SK-N-SH treated with all-trans-retinoic acid at 6 μM for 48 hours (cell line): Measurements from ENCODE around the gene MMP20.

ENCODE experiments used
- ATAC-seq: fragments of 200-7000 bp; cut with Tn5 transposase; 3 replicates; pipeline ENCODE4 v1.9.1; 2020; ENCODE audit warnings: mild to moderate bottlenecking, moderate library complexity
- ARNTL ChIP-seq: fragments of 450-650 bp; formaldehyde crosslinking; IDR thresholded peaks from 2 replicates; pipeline ENCODE4 v1.5.0; 2020; ENCODE audit warnings: low read depth, mild to moderate bottlenecking, moderate library complexity, borderline replicate concordance
- BACH2 ChIP-seq: fragments of 250-450 bp; sonication (Bioruptor Pico); IDR thresholded peaks from 2 replicates; pipeline ENCODE4 v1.9.0; 2021; ENCODE audit warnings: mild to moderate bottlenecking, borderline replicate concordance
- CSDC2 ChIP-seq: fragments of 250-450 bp; sonication (Bioruptor Pico); IDR thresholded peaks from 2 replicates; pipeline ENCODE4 v1.5.0; 2020; ENCODE audit warnings: mild to moderate bottlenecking, moderate library complexity
- CSRNP3 ChIP-seq: fragments of 250-450 bp; sonication (Bioruptor Pico); IDR thresholded peaks from 2 replicates; pipeline ENCODE4 v1.5.1; 2021; ENCODE audit warnings: mild to moderate bottlenecking, moderate library complexity
- ESRRG ChIP-seq: fragments of 250-450 bp; sonication (Bioruptor Pico); IDR thresholded peaks from 2 replicates; pipeline ENCODE4 v1.6.1; 2021; ENCODE audit warnings: mild to moderate bottlenecking
- GLIS3 ChIP-seq: fragments of 250-450 bp; sonication (Bioruptor Pico); IDR thresholded peaks from 2 replicates; pipeline ENCODE4 v1.5.0; 2020; ENCODE audit warnings: mild to moderate bottlenecking, moderate library complexity
- ISL1 ChIP-seq: fragments of 250-450 bp; sonication (Bioruptor Pico); IDR thresholded peaks from 2 replicates; pipeline ENCODE4 v2.1.2; 2022; ENCODE audit warnings: mild to moderate bottlenecking, moderate library complexity
- OSR1 ChIP-seq: fragments of 250-450 bp; sonication (Bioruptor Pico); IDR thresholded peaks from 2 replicates; pipeline ENCODE4 v1.8.0; 2022; ENCODE audit warnings: moderate library complexity, mild to moderate bottlenecking, inconsistent platforms
- PATZ1 ChIP-seq: fragments of 250-450 bp; sonication (Bioruptor Pico); IDR thresholded peaks from 2 replicates; pipeline ENCODE4 v1.8.0; 2020; ENCODE audit warnings: mild to moderate bottlenecking, moderate library complexity, borderline replicate concordance
- POU6F1 ChIP-seq: fragments of 250-450 bp; sonication (Bioruptor Pico); IDR thresholded peaks from 2 replicates; pipeline ENCODE4 v1.8.0; 2021; ENCODE audit warnings: low read depth, mild to moderate bottlenecking, moderate library complexity, borderline replicate concordance
- RARB ChIP-seq: fragments of 250-450 bp; sonication (Bioruptor Pico); IDR thresholded peaks from 2 replicates; pipeline ENCODE4 v1.8.0; 2021; ENCODE audit warnings: mild to moderate bottlenecking, moderate library complexity
- SNAI2 ChIP-seq: fragments of 250-450 bp; sonication (Bioruptor Pico); IDR thresholded peaks from 2 replicates; pipeline ENCODE4 v1.5.0; 2020; ENCODE audit warnings: mild to moderate bottlenecking, moderate library complexity
- TCF4 ChIP-seq: fragments of 250-450 bp; sonication (Bioruptor Pico); IDR thresholded peaks from 2 replicates; pipeline ENCODE4 v1.8.0; 2021; ENCODE audit warnings: mild to moderate bottlenecking, moderate library complexity, borderline replicate concordance
- TOX ChIP-seq: fragments of 250-450 bp; sonication (Bioruptor Pico); IDR thresholded peaks from 2 replicates; pipeline ENCODE4 v1.8.0; 2021; ENCODE audit warnings: mild to moderate bottlenecking, moderate library complexity, borderline replicate concordance
- TSHZ2 ChIP-seq: fragments of 250-450 bp; sonication (Bioruptor Pico); IDR thresholded peaks from 2 replicates; pipeline ENCODE4 v1.5.0; 2020; ENCODE audit warnings: mild to moderate bottlenecking, moderate library complexity
- ZC3H10 ChIP-seq: fragments of 250-450 bp; sonication (Bioruptor Pico); IDR thresholded peaks from 2 replicates; pipeline ENCODE4 v1.5.1; 2021; ENCODE audit warnings: mild to moderate bottlenecking, moderate library complexity
- ZFP3 ChIP-seq: fragments of 250-450 bp; sonication (Bioruptor Pico); IDR thresholded peaks from 2 replicates; pipeline ENCODE4 v1.5.0; 2020; ENCODE audit warnings: mild to moderate bottlenecking, moderate library complexity
- ZFP30 ChIP-seq: fragments of 450-650 bp; formaldehyde crosslinking; IDR thresholded peaks from 2 replicates; pipeline ENCODE4 v1.5.0; 2022; ENCODE audit warnings: mild to moderate bottlenecking, moderate library complexity
- ZNF565 ChIP-seq: fragments of 450-650 bp; formaldehyde crosslinking; conservative IDR thresholded peaks from 2 replicates; pipeline ENCODE4 v1.5.0; 2020; ENCODE audit warnings: low read depth, mild to moderate bottlenecking, moderate library complexity
- ZNF70 ChIP-seq: fragments of 450-650 bp; formaldehyde crosslinking; IDR thresholded peaks from 2 replicates; pipeline ENCODE4 v1.5.0; 2020; ENCODE audit warnings: mild to moderate bottlenecking, moderate library complexity
- ZNF8 ChIP-seq: fragments of 450-650 bp; formaldehyde crosslinking; IDR thresholded peaks from 2 replicates; pipeline ENCODE4 v1.5.0; 2020; ENCODE audit warnings: mild to moderate bottlenecking, moderate library complexity
- TF ChIP-seq, protein P1 (sequence below): fragments of 250-450 bp; sonication (Bioruptor Pico); IDR thresholded peaks from 2 replicates; pipeline ENCODE4 v1.5.1; 2020; ENCODE audit warnings: low read depth, mild to moderate bottlenecking, moderate library complexity

Gene MMP20

GRCh38 chr11:102643941-102644340 lies 18.8 kb upstream of the MMP20 start:
- no peak for ATAC-seq

GRCh38 chr11:102640946-102641345 lies 15.8 kb upstream of the MMP20 start:
- no peak for ATAC-seq
- TF ChIP-seq ZC3H10 (no peak), ZNF8 (CRISPR knock-in tag) (no peak), PATZ1 (CRISPR knock-in tag) (no peak), ZNF565 (CRISPR knock-in tag) (no peak), ZFP30 (CRISPR knock-in tag) (no peak), TOX (CRISPR knock-in tag) (no peak), TSHZ2 (CRISPR knock-in tag) (no peak), TCF4 (no peak), CSDC2 (CRISPR knock-in tag) (no peak), OSR1 (CRISPR knock-in tag) (no peak), ZNF70 (CRISPR knock-in tag) (no peak), BACH2 (CRISPR knock-in tag) (no peak), ZFP3 (no peak), SNAI2 (CRISPR knock-in tag) (no peak), ARNTL (no peak), RARB (CRISPR knock-in tag) (no peak), GLIS3 (CRISPR knock-in tag) (no peak), ESRRG (CRISPR knock-in tag) (no peak)
- TF ChIP-seq, protein P1, sequence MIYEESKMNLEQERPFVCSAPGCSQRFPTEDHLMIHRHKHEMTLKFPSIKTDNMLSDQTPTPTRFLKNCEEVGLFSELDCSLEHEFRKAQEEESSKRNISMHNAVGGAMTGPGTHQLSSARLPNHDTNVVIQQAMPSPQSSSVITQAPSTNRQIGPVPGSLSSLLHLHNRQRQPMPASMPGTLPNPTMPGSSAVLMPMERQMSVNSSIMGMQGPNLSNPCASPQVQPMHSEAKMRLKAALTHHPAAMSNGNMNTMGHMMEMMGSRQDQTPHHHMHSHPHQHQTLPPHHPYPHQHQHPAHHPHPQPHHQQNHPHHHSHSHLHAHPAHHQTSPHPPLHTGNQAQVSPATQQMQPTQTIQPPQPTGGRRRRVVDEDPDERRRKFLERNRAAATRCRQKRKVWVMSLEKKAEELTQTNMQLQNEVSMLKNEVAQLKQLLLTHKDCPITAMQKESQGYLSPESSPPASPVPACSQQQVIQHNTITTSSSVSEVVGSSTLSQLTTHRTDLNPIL (CRISPR knock-in tag), result no peak

More at GRCh38 chr11:102643941-102644340, 18.8 kb upstream of the MMP20 start:
- TF ChIP-seq POU6F1 (CRISPR knock-in tag), result no peak
- TF ChIP-seq BACH2 (CRISPR knock-in tag), result no peak
- TF ChIP-seq TCF4, result no peak
- no peak for TF ChIP-seq OSR1 (CRISPR knock-in tag)

- ATAC-seq, result no peak
- TF ChIP-seq ZFP30 (CRISPR knock-in tag), result no peak
- TF ChIP-seq ZFP3, result no peak
- no peak for TF ChIP-seq TOX (CRISPR knock-in tag)
- no peak for TF ChIP-seq ESRRG (CRISPR knock-in tag)
Measured at GRCh38 chr11:102639656-102640055, 14.5 kb upstream of the MMP20 start.

DNA sequence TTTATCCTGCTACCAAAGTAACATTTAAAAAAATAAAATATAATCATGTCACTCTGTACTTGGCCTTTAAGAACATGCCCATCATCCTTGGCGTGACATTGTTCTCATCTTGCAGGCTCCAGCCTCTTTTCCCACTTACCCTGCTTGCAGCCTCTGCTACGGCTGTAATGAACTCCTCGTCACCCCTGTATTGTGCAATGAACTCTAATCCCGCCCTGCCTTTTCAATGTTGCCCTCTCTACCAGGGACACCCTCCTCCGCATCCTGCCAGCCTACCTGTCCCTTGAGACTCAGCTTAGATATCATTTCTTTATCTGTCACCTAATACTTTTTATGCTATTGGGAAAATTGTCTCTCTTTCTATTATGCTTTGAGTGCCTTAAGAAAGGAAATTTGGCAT lies 12.6 kb upstream of the MMP20 start:
- ATAC-seq, result no peak
- TF ChIP-seq RARB (CRISPR knock-in tag) (no peak), ZNF8 (CRISPR knock-in tag) (no peak), CSDC2 (CRISPR knock-in tag) (no peak), ISL1 (CRISPR knock-in tag) (no peak), ZC3H10 (no peak), BACH2 (CRISPR knock-in tag) (no peak), POU6F1 (CRISPR knock-in tag) (no peak), TOX (CRISPR knock-in tag) (no peak), TSHZ2 (CRISPR knock-in tag) (no peak), ARNTL (no peak), CSRNP3 (no peak), ESRRG (CRISPR knock-in tag) (no peak), SNAI2 (CRISPR knock-in tag) (no peak)
